Measurements from ENCODE around the gene ADARB2.

DNA sequence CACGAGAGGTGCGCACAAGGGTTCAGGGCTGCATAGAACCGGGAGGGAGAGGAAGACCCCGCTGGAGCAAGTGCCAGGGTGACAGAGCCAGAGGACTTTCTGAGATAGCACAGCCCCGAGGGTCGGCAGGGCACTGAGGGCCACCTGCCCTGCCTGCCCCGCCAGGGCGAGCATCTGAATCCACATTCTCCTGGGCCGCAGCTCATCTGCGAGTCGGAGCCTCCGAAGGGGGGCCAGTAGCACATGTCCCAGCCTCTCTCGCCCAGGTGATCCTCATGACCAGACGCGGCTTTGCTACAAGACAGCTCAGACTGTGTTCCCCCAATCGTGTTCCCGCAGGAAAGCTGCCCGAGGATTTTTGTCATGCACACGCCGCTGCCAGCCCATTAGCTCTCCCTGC is 71.2 kb downstream of the ADARB2 start:
- no peak for TF ChIP-seq CTCF (IDR thresholded peaks at IDR 0.05 in 2 of 3, conservative IDR thresholded peaks at IDR 0.05 in 1 of 3; ENCODE audit: control insufficient read depth in 2 of 3, extremely low read depth in 1 of 3, insufficient read depth in 1 of 3, low read depth in 3 of 3, low read length in 3 of 3)
- no peak for TF ChIP-seq IKZF1 (conservative IDR thresholded peaks at IDR 0.05)
- no peak for TF ChIP-seq RELA (IDR thresholded peaks at IDR 0.05; ENCODE audit: borderline replicate concordance, partially characterized antibody)
- TF ChIP-seq SIN3A (IDR thresholded peaks at IDR 0.05; ENCODE audit: low read depth, low read length): no peak
- TF ChIP-seq, protein P1, sequence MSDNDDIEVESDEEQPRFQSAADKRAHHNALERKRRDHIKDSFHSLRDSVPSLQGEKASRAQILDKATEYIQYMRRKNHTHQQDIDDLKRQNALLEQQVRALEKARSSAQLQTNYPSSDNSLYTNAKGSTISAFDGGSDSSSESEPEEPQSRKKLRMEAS (IDR thresholded peaks at IDR 0.05; ENCODE audit: low read depth, low read length): no peak
- no peak for TF ChIP-seq BCL11A (IDR thresholded peaks at IDR 0.05; ENCODE audit: low read depth, low read length)
- TF ChIP-seq RCOR1 (conservative IDR thresholded peaks at IDR 0.05; ENCODE audit: low read depth, low read length): no peak
- TF ChIP-seq ZNF217 (IDR thresholded peaks at IDR 0.05): no peak
- no peak for TF ChIP-seq SREBF2 (IDR thresholded peaks at IDR 0.05; ENCODE audit: low read length)
- no peak for TF ChIP-seq ATF2 (IDR thresholded peaks at IDR 0.05; ENCODE audit: low read length)

All from GM12878 (cell line).